ENCODE results near the gene EIF4E1B.

GRCh38 chr5:176675676-176676360 lies 45.3 kb downstream of the EIF4E1B start:
- TF ChIP-seq CTCF (IDR thresholded peaks at IDR 0.05; ENCODE audit: low read depth, low read length, poor library complexity, severe bottlenecking) (peak; percentile 27), EZH2phosphoT487 (IDR thresholded peaks at IDR 0.05; ENCODE audit: borderline replicate concordance, low read length) (no peak)

Measured in DOHH2 (cell line).